Keratinocyte (primary cell): Measurements from ENCODE around the gene WT1. TPM values are rescaled to one million over a fixed set of nuclear protein-coding genes. Genes with fewer than 3 reads are reported as not detected.

Source experiments
- DNase-seq: peaks from one replicate; pipeline ENCODE4 v3.0.0-alpha.2; 2011; ENCODE audit warnings: low read depth, missing footprints, low spot score
- FAIRE-seq: peaks from 2 replicates; lab custom pipeline; 2011; peaks lifted over from hg19 to GRCh38; lab: Jason Lieb, UNC
- H2AFZ ChIP-seq: 2 replicates; pipeline ENCODE4 v1.6.0; 2012; ENCODE audit warnings: low read length, control low read depth, inconsistent platforms; ENCODE audit not compliant: control insufficient read depth
- H3K27ac ChIP-seq: 2 replicates; pipeline ENCODE4 v1.5.1; 2011; ENCODE audit warnings: low read length; ENCODE audit not compliant: control insufficient read depth, insufficient read depth
- H3K27me3 ChIP-seq: 3 replicates; pipeline ENCODE4 v1.6.0; 2011; ENCODE audit warnings: low read length; ENCODE audit not compliant: control insufficient read depth, insufficient read depth; ENCODE audit errors: extremely low read depth
- H3K36me3 ChIP-seq, 2 experiments: 2 replicates in 1 of 2; 3 replicates in 1 of 2; pipeline ENCODE4 v1.5.1; 2011; ENCODE audit warnings: low read length in 2 of 2, mild to moderate bottlenecking in 1 of 2; ENCODE audit not compliant: control insufficient read depth in 2 of 2, insufficient read depth in 2 of 2; ENCODE audit errors: extremely low read depth in 1 of 2
- H3K4me1 ChIP-seq: 3 replicates; pipeline ENCODE4 v1.5.1; 2011; ENCODE audit warnings: low read length; ENCODE audit not compliant: control insufficient read depth, insufficient read depth; ENCODE audit errors: extremely low read depth
- H3K4me2 ChIP-seq: 3 replicates; pipeline ENCODE4 v1.6.0; 2011; ENCODE audit warnings: low read depth, low read length; ENCODE audit not compliant: control insufficient read depth, insufficient read depth; ENCODE audit errors: extremely low read depth
- H3K4me3 ChIP-seq, 3 experiments: fragments of 200-600 bp in 1 of 3; sonication (generic) in 1 of 3; 2 replicates in 2 of 3; 3 replicates in 1 of 3; pipeline ENCODE4 v1.5.1; 2011 to 2016; ENCODE audit warnings: low read length in 3 of 3, mild to moderate bottlenecking in 3 of 3, control low read depth in 2 of 3, inconsistent platforms in 1 of 3, low read depth in 1 of 3, mixed read lengths in 1 of 3, mixed run types in 1 of 3, moderate library complexity in 1 of 3; ENCODE audit not compliant: control insufficient read depth in 2 of 3, insufficient read depth in 2 of 3; ENCODE audit errors: extremely low read depth in 1 of 3
- H3K79me2 ChIP-seq: 2 replicates; pipeline ENCODE4 v1.6.0; 2012; ENCODE audit warnings: low read length; ENCODE audit not compliant: control insufficient read depth, insufficient read depth
- H3K9ac ChIP-seq: 3 replicates; pipeline ENCODE4 v1.6.0; 2011; ENCODE audit warnings: low read length; ENCODE audit not compliant: control insufficient read depth, insufficient read depth; ENCODE audit errors: extremely low read depth
- H3K9me1 ChIP-seq: 3 replicates; pipeline ENCODE4 v1.6.0; 2011; ENCODE audit warnings: low read length; ENCODE audit not compliant: control insufficient read depth, insufficient read depth; ENCODE audit errors: extremely low read depth
- H3K9me3 ChIP-seq: 2 replicates; pipeline ENCODE4 v1.5.1; 2012; ENCODE audit warnings: low read depth, low read length; ENCODE audit not compliant: control insufficient read depth
- H4K20me1 ChIP-seq: 3 replicates; pipeline ENCODE4 v1.6.0; 2011; ENCODE audit warnings: low read length; ENCODE audit not compliant: control insufficient read depth, insufficient read depth; ENCODE audit errors: extremely low read depth
- CTCF ChIP-seq, 3 experiments: IDR thresholded peaks in 1 of 3; conservative IDR thresholded peaks in 1 of 3; optimal IDR thresholded peaks in 1 of 3; 2 replicates in 2 of 3; 3 replicates in 1 of 3; pipeline versions ENCODE3 to v1.5.1; 2011; ENCODE audit warnings: low read length in 3 of 3, mild to moderate bottlenecking in 3 of 3, moderate library complexity in 2 of 3, control low read depth in 1 of 3, inconsistent platforms in 1 of 3; ENCODE audit not compliant: insufficient read depth in 2 of 3; ENCODE audit errors: extremely low read depth in 1 of 3
- EZH2 ChIP-seq: IDR thresholded peaks from one replicate; pipeline ENCODE4 v1.6.1; 2012; ENCODE audit warnings: inconsistent platforms, mild to moderate bottlenecking, low read length, moderate library complexity
- dilution Hi-C: fragments of 300-500 bp; cut with MboI; formaldehyde crosslinking; loops from one replicate; pipeline ENCODE4 v1.7.0; 2020; ENCODE audit warnings: low sequenced_read_pairs; ENCODE audit not compliant: extremely low pct_ligation_motif_present
- polyA plus RNA-seq, 5 experiments: library from polyadenylated mRNA; depleted of rRNA in 3 of 5; stranded (reverse) in 3 of 5; stranded (forward) in 1 of 5; unstranded in 1 of 5; fragments of >200 nt; gene quantifications; 1 replicate in 1 of 5; 2 replicates in 3 of 5; 3 replicates in 1 of 5; pipeline versions ENCODE4 v1.2.1 to v1.2.3, GENCODE V29; 2011 to 2012; ENCODE audit warnings: missing spikeins in 2 of 5, low read depth in 1 of 5, low replicate concordance in 1 of 5

The WT1 gene
- polyA plus RNA-seq, 1 donor (not counting 4 experiments of a cell fraction or from before 2014, with no cell fraction given) = not detected

- Histone ChIP-seq H3K4me3 (no peak overlapping the region), H3K4me2 (no peak overlapping the region), H3K9ac (no peak overlapping the region), H3K27ac (no peak overlapping the region), H3K9me1 (no peaks in the 10 kb centered on the region), H3K9me3 (no peaks in the 10 kb centered on the region), H3K79me2 (no peaks in the 10 kb centered on the region), H3K27me3 (peaks cover 89% of the 10 kb centered on the region), H2AFZ (no peak overlapping the region), H3K36me3 (no peaks in the 10 kb centered on the region), H4K20me1 (no peaks in the 10 kb centered on the region), H3K4me1 (no peaks in the 10 kb centered on the region)
- dilution Hi-C loops = no loop called here
- TF ChIP-seq EZH2 (peak; percentile 54), CTCF (optimal IDR thresholded peaks at IDR 0.05 in 1 of 3, IDR thresholded peaks at IDR 0.05 in 1 of 3, conservative IDR thresholded peaks at IDR 0.05 in 1 of 3; ENCODE audit: extremely low read depth in 1 of 3, insufficient read depth in 2 of 3, low read length in 3 of 3) (no peak)
- DNase-seq (no peak), FAIRE-seq (no peak)
Observed at GRCh38 chr11:32427935-32428664, 7.2 kb downstream of the WT1 start.

- Histone ChIP-seq H3K9ac (no peak overlapping the region), H4K20me1 (no peaks in the 10 kb centered on the region), H3K36me3 (no peaks in the 10 kb centered on the region), H3K79me2 (no peaks in the 10 kb centered on the region), H3K4me2 (no peak overlapping the region), H2AFZ (no peak overlapping the region), H3K4me1 (no peaks in the 10 kb centered on the region), H3K9me3 (no peaks in the 10 kb centered on the region), H3K4me3 (no peak overlapping the region), H3K27me3 (peaks cover 88% of the 10 kb centered on the region), H3K27ac (no peak overlapping the region), H3K9me1 (no peaks in the 10 kb centered on the region)
- FAIRE-seq (no peak), DNase-seq (no peak)
- TF ChIP-seq EZH2 (peak; percentile 48), CTCF (optimal IDR thresholded peaks at IDR 0.05 in 1 of 3, IDR thresholded peaks at IDR 0.05 in 1 of 3, conservative IDR thresholded peaks at IDR 0.05 in 1 of 3; ENCODE audit: extremely low read depth in 1 of 3, insufficient read depth in 2 of 3, low read length in 3 of 3) (no peak)
- dilution Hi-C loops = no loop called here
Observed at GRCh38 chr11:32427616-32427934, 7.8 kb downstream of the WT1 start.
